SK-N-MC (cell line): ENCODE results near the gene CBX5.

Experiments used
- EZH2 ChIP-seq: fragments of 200-600 bp; sonication (generic); IDR thresholded peaks from one replicate; pipeline ENCODE4 v1.6.1; 2017; ENCODE audit warnings: antibody characterized with exemption
- POLR2AphosphoS5 ChIP-seq: IDR thresholded peaks from 2 replicates; pipeline ENCODE4 v1.6.1; 2012; ENCODE audit warnings: mild to moderate bottlenecking, low read depth, low read length, borderline replicate concordance

GRCh38 chr12:54239620-54240019 is 40.3 kb downstream of the CBX5 start:
- TF ChIP-seq POLR2AphosphoS5, result no peak
- TF ChIP-seq EZH2, result no peak
